DMS53 (cell line): ENCODE measurements around the gene ADGRL2.

Source experiments
- DNase-seq: peaks from one replicate; lab custom pipeline; 2025; lab: John Stamatoyannopoulos, UW

The ADGRL2 gene

GRCh38 chr1:81805537-81806431, 5.0 kb downstream of the ADGRL2 start:
- DNase-seq: no peak

GRCh38 chr1:81806432-81806770, 5.7 kb downstream of the ADGRL2 start:
- no peak for DNase-seq

GRCh38 chr1:81808760-81809159, 8.0 kb downstream of the ADGRL2 start:
- DNase-seq: no peak

- no peak for DNase-seq
Measured at GRCh38 chr1:81809808-81810207, 9.1 kb downstream of the ADGRL2 start.

GRCh38 chr1:81811757-81812371, 11.1 kb downstream of the ADGRL2 start:
- peak; percentile 59 for DNase-seq

GRCh38 chr1:81812712-81813111, 12.0 kb downstream of the ADGRL2 start:
- no peak for DNase-seq

GRCh38 chr1:81813691-81814090, 13.0 kb downstream of the ADGRL2 start:
- DNase-seq: no peak

- DNase-seq: no peak
Measured at GRCh38 chr1:81819613-81820012, 18.9 kb downstream of the ADGRL2 start.

GRCh38 chr1:81820765-81821164, 20.0 kb downstream of the ADGRL2 start:
- no peak for DNase-seq

GRCh38 chr1:81823082-81823481, 22.3 kb downstream of the ADGRL2 start:
- DNase-seq: no peak

GRCh38 chr1:81824759-81825158, 24.0 kb downstream of the ADGRL2 start:
- no peak for DNase-seq

- no peak for DNase-seq
Measured at GRCh38 chr1:81827942-81828341, 27.2 kb downstream of the ADGRL2 start.

- DNase-seq: no peak
Measured at GRCh38 chr1:81832573-81832972, 31.8 kb downstream of the ADGRL2 start.

- no peak for DNase-seq
Measured at GRCh38 chr1:81833722-81834121, 33.0 kb downstream of the ADGRL2 start.

GRCh38 chr1:81834268-81834667, 33.5 kb downstream of the ADGRL2 start:
- no peak for DNase-seq

GRCh38 chr1:81834921-81835698, 34.4 kb downstream of the ADGRL2 start:
- DNase-seq: no peak

- no peak for DNase-seq
Measured at GRCh38 chr1:81836007-81836626, 35.4 kb downstream of the ADGRL2 start.

GRCh38 chr1:81838600-81839218, 38.0 kb downstream of the ADGRL2 start:
- DNase-seq: no peak

GRCh38 chr1:81840805-81841204, 40.1 kb downstream of the ADGRL2 start:
- no peak for DNase-seq

GRCh38 chr1:81841795-81842194, 41.1 kb downstream of the ADGRL2 start:
- no peak for DNase-seq

- DNase-seq: no peak
Measured at GRCh38 chr1:81844477-81844876, 43.7 kb downstream of the ADGRL2 start.

GRCh38 chr1:81846630-81847029, 45.9 kb downstream of the ADGRL2 start:
- DNase-seq: peak; percentile 17
